BJ (cell line): Measurements from ENCODE around the gene HSD17B1. TPM values are rescaled to one million over a fixed set of nuclear protein-coding genes. Genes with fewer than 3 reads are reported as not detected.

Experiments used
- CTCF ChIA-PET: fragments of 350-600 bp; formaldehyde crosslinking; extraction: SDS; loops from one replicate; lab custom pipeline; 2021; ENCODE audit warnings: antibody characterized with exemption, inconsistent platforms; lab: Yijun Ruan, JAX
- POLR2A ChIA-PET: fragments of 300-600 bp; sonication (Branson Sonifier 250); formaldehyde crosslinking; extraction: SDS; loops from one replicate; lab custom pipeline; 2021; ENCODE audit warnings: antibody characterized with exemption; lab: Charles Lee
- DNase-seq: peaks from one replicate; pipeline ENCODE4 v3.0.0-alpha.2; 2011; ENCODE audit warnings: low read depth
- H3K27me3 ChIP-seq: 2 replicates; pipeline ENCODE4 v1.6.0; 2011; ENCODE audit warnings: low read length; ENCODE audit not compliant: control insufficient read depth, insufficient read depth
- H3K36me3 ChIP-seq: 2 replicates; pipeline ENCODE4 v1.5.1; 2011; ENCODE audit warnings: low read length; ENCODE audit not compliant: control insufficient read depth, insufficient read depth
- H3K4me3 ChIP-seq: 2 replicates; pipeline ENCODE4 v1.5.1; 2011; ENCODE audit warnings: low read depth, mild to moderate bottlenecking, control low read depth, low read length
- CTCF ChIP-seq: IDR thresholded peaks from 2 replicates; pipeline ENCODE4 v1.5.1; 2011; ENCODE audit warnings: low read depth, mild to moderate bottlenecking, control low read depth, inconsistent platforms, low read length, moderate library complexity; ENCODE audit not compliant: insufficient read depth
- polyA plus RNA-seq: library from polyadenylated mRNA; depleted of rRNA; stranded (reverse); fragments of >200 nt; gene quantifications from 2 replicates; pipeline ENCODE4 v1.2.3, GENCODE V29; 2011

Gene HSD17B1
- polyA plus RNA-seq, 1 experiment, result 0.49 TPM

GRCh38 chr17:42519546-42520491, 32.9 kb upstream of the HSD17B1 start:
- Histone ChIP-seq H3K36me3 (peaks cover 2% of the 10 kb centered on the region; the same call in 1 of the 2 replicates), H3K27me3 (no peaks in the 10 kb centered on the region), H3K4me3 (no peak overlapping the region)
- DNase-seq, result peak; percentile 96
- POLR2A ChIA-PET, result interaction anchor here (0.6 to 3.4 kb wide), 10 partner anchors 47 to 1978 kb away, joined by 3 to 31 read pairs (median 4); partner anchors contain the start of genes CAVIN1 and STAT3
- CTCF ChIA-PET, result interaction anchor here (0.8 to 7.9 kb wide), 15 partner anchors 7 to 557 kb away, joined by 3 to 90 read pairs (median 7); partner anchors contain the start of genes CAVIN1 and NAGLU
- TF ChIP-seq CTCF, result no peak

- no peaks in the 10 kb centered on the region for H3K27me3 ChIP-seq
- CTCF ChIA-PET, result interaction anchor here (0.6 to 7.9 kb wide), 12 partner anchors 10 to 558 kb away, joined by 3 to 90 read pairs (median 4); partner anchors contain the start of genes CAVIN1 and NAGLU
- no peak for DNase-seq
- POLR2A ChIA-PET, result interaction anchor here (0.7 to 3.4 kb wide), 4 partner anchors 98 to 1978 kb away, joined by 3 to 31 read pairs (median 4); partner anchors contain the start of gene CAVIN1
- peak; percentile 31; the same call in 1 of the 2 replicates for TF ChIP-seq CTCF
- H3K36me3 ChIP-seq, result peaks cover 2% of the 10 kb centered on the region; the same call in 1 of the 2 replicates
- no peak overlapping the region for H3K4me3 ChIP-seq
These were observed 32.2 kb upstream of the HSD17B1 start for GRCh38 chr17:42520540-42520951.

GRCh38 chr17:42521036-42521435, 31.7 kb upstream of the HSD17B1 start:
- CTCF ChIA-PET, result interaction anchor here (0.6 to 7.9 kb wide), 9 partner anchors 10 to 403 kb away, joined by 3 to 90 read pairs (median 7); partner anchors contain the start of genes CAVIN1 and NAGLU
- DNase-seq, result no peak
- Histone ChIP-seq H3K4me3 (no peak overlapping the region), H3K36me3 (peaks cover 2% of the 10 kb centered on the region; the same call in 1 of the 2 replicates), H3K27me3 (no peaks in the 10 kb centered on the region)
- TF ChIP-seq CTCF, result no peak
- POLR2A ChIA-PET, result interaction anchor here (0.7 kb wide), 2 partner anchors 245 to 1979 kb away, joined by 3 read pairs; no protein-coding TSS in a partner anchor

- Histone ChIP-seq H3K36me3 (0 out of 2 replicates have a peak, but pooled peaks cover 2% of the 10 kb centered on the region), H3K4me3 (no peak overlapping the region), H3K27me3 (no peaks in the 10 kb centered on the region)
- CTCF ChIA-PET, result interaction anchor here (1.1 kb wide), 1 partner anchor 210 kb away, joined by 4 read pairs; no protein-coding TSS in a partner anchor
- no peak for DNase-seq
- POLR2A ChIA-PET, result no interaction called here
- no peak for TF ChIP-seq CTCF
These were observed 31.0 kb upstream of the HSD17B1 start for GRCh38 chr17:42521666-42522262.
